ENCODE data around the gene OR2H2. TPM values are rescaled to one million over a fixed set of nuclear protein-coding genes. Genes with fewer than 3 reads are reported as not detected.

OR2H2 gene
- total RNA-seq, 3 donors from 2014 or later, result not detected

DNA sequence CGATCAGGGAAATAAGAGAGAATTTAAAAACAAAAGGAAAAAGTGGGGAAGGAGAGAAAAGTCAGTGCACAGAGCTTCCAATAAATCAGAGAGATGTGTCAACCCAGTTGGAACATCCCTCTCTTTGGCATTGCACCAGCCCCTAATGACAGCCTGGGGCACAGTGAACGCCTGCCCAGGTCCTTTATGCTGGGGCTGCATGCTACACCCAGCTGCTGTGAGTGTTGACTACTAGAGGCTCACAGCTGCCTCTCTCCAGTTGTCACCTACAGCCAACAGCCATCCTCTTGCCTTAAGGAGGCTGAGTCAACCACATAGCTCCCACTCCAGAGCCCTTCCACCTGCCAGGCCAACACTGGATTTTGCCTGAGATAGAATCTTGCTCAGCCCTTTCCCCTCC is 19.0 kb downstream of the OR2H2 start:
- TF ChIP-seq POLR2AphosphoS5 (IDR thresholded peaks at IDR 0.05) (no peak), CTCF (IDR thresholded peaks at IDR 0.05) (no peak), POLR2A (IDR thresholded peaks at IDR 0.05) (no peak)
- no peak overlapping the region for H3K27ac ChIP-seq
- no peak overlapping the region for H3K4me3 ChIP-seq
- H3K27me3 ChIP-seq, result no peaks in the 10 kb centered on the region
- no peak for DNase-seq (ENCODE audit: low spot score in 2 of 2)
- no peaks in the 10 kb centered on the region for H3K9me3 ChIP-seq
- H3K4me1 ChIP-seq, result no peaks in the 10 kb centered on the region
- H3K36me3 ChIP-seq, result no peaks in the 10 kb centered on the region
- intact Hi-C loops (cut with DNase I; ENCODE audit: low total_unique reads), result no loop called here

DNA sequence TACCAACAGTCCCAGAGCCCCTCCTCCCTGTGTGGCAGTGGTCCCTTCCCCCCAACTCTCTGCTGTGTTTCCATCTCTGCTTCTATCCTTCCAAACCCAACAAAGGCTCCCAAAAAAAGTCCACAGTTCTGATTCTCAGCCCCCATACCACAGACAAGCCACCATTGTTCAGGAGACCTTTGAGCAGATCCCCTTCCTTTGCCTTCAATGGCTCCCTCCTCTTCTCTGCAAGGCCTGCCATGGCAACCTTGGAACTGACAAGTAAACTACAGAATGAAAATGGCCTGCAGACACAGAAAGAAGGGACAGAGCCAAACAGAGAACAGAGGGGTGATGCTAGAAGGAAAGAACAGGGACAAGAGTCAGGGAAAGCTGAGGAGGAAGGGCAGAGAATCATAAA is 23.2 kb downstream of the OR2H2 start:
- no peak for TF ChIP-seq POLR2AphosphoS5 (IDR thresholded peaks at IDR 0.05)
- TF ChIP-seq POLR2A (IDR thresholded peaks at IDR 0.05), result no peak
- no peak for TF ChIP-seq CTCF (IDR thresholded peaks at IDR 0.05)
- Histone ChIP-seq H3K4me3 (no peak overlapping the region), H3K4me1 (no peaks in the 10 kb centered on the region), H3K9me3 (no peaks in the 10 kb centered on the region), H3K36me3 (no peaks in the 10 kb centered on the region), H3K27me3 (no peaks in the 10 kb centered on the region), H3K27ac (no peak overlapping the region)
- no peak for DNase-seq (ENCODE audit: low spot score in 2 of 2)
- intact Hi-C loops (cut with DNase I; ENCODE audit: low total_unique reads), result no loop called here

GRCh38 chr6:29610540-29610939 is 25.6 kb downstream of the OR2H2 start:
- no peaks in the 10 kb centered on the region for H3K4me1 ChIP-seq
- no peak overlapping the region for H3K27ac ChIP-seq
- H3K36me3 ChIP-seq, result no peaks in the 10 kb centered on the region
- no peak for DNase-seq (ENCODE audit: low spot score in 2 of 2)
- intact Hi-C loops (cut with DNase I; ENCODE audit: low total_unique reads), result no loop called here
- no peaks in the 10 kb centered on the region for H3K27me3 ChIP-seq
- H3K9me3 ChIP-seq, result no peaks in the 10 kb centered on the region
- no peak for TF ChIP-seq POLR2A (IDR thresholded peaks at IDR 0.05)
- no peak for TF ChIP-seq POLR2AphosphoS5 (IDR thresholded peaks at IDR 0.05)
- no peak for TF ChIP-seq CTCF (IDR thresholded peaks at IDR 0.05)
- no peak overlapping the region for H3K4me3 ChIP-seq

GRCh38 chr6:29611426-29611825 is 26.5 kb downstream of the OR2H2 start:
- H3K9me3 ChIP-seq, result no peaks in the 10 kb centered on the region
- no peak for TF ChIP-seq POLR2A (IDR thresholded peaks at IDR 0.05)
- TF ChIP-seq POLR2AphosphoS5 (IDR thresholded peaks at IDR 0.05), result no peak
- TF ChIP-seq CTCF (IDR thresholded peaks at IDR 0.05), result no peak
- no peak overlapping the region for H3K27ac ChIP-seq
- H3K36me3 ChIP-seq, result no peaks in the 10 kb centered on the region
- no peak overlapping the region for H3K4me3 ChIP-seq
- H3K27me3 ChIP-seq, result no peaks in the 10 kb centered on the region
- no peaks in the 10 kb centered on the region for H3K4me1 ChIP-seq
- intact Hi-C loops (cut with DNase I; ENCODE audit: low total_unique reads), result no loop called here
- no peak for DNase-seq (ENCODE audit: low spot score in 2 of 2)

GRCh38 chr6:29617782-29618554 is 33.0 kb downstream of the OR2H2 start:
- Histone ChIP-seq H3K27ac (no peak overlapping the region), H3K9me3 (no peaks in the 10 kb centered on the region), H3K27me3 (no peaks in the 10 kb centered on the region), H3K4me3 (no peak overlapping the region), H3K4me1 (no peaks in the 10 kb centered on the region), H3K36me3 (no peaks in the 10 kb centered on the region)
- TF ChIP-seq POLR2A (IDR thresholded peaks at IDR 0.05) (no peak), POLR2AphosphoS5 (IDR thresholded peaks at IDR 0.05) (no peak), CTCF (IDR thresholded peaks at IDR 0.05) (no peak)
- no peak for DNase-seq (ENCODE audit: low spot score in 2 of 2)
- intact Hi-C loops (cut with DNase I; ENCODE audit: low total_unique reads), result no loop called here
